ENCODE results near the gene MYOF. TPM values are rescaled to one million over a fixed set of nuclear protein-coding genes. Genes with fewer than 3 reads are reported as not detected.

Gene MYOF
- polyA plus RNA-seq, 1 experiment: 275 TPM

- Histone ChIP-seq H3K9me3 (ENCODE audit: control insufficient read depth, insufficient read depth, low read length) (no peaks in the 10 kb centered on the region), H3K27ac (ENCODE audit: low read depth, low read length) (peak overlapping the region; percentile 85), H3K4me3 (ENCODE audit: low read depth, low read length) (no peak overlapping the region), H3K27me3 (ENCODE audit: control insufficient read depth, insufficient read depth, low read length) (no peaks in the 10 kb centered on the region)
- TF ChIP-seq CTCF (IDR thresholded peaks at IDR 0.05; ENCODE audit: low read depth, low read length): no peak
- ChIA-PET CTCF (interaction anchor here (1.1 to 2.2 kb wide), 4 partner anchors 17 to 109 kb away, joined by 3 to 11 read pairs (median 4); partner anchors contain the start of gene MYOF), POLR2A (interaction anchor here (1.0 to 1.5 kb wide), 6 partner anchors 9 to 241 kb away, joined by 3 to 10 read pairs (median 6); partner anchors contain the start of genes FRA10AC1 and MYOF)
- DNase-seq (ENCODE audit: low read depth, low spot score): no peak
Measured at GRCh38 chr10:93461807-93462178, 20.3 kb downstream of the MYOF start.

- H3K4me3 ChIP-seq (ENCODE audit: low read depth, low read length): no peak overlapping the region
- ChIA-PET POLR2A (interaction anchor here (1.0 to 1.5 kb wide), 7 partner anchors 10 to 241 kb away, joined by 3 to 10 read pairs (median 7); partner anchors contain the start of genes FRA10AC1 and MYOF), CTCF (interaction anchor here (0.9 to 2.2 kb wide), 5 partner anchors 17 to 109 kb away, joined by 3 to 11 read pairs (median 4); partner anchors contain the start of gene MYOF)
- no peak for DNase-seq (ENCODE audit: low read depth, low spot score)
- no peaks in the 10 kb centered on the region for H3K27me3 ChIP-seq (ENCODE audit: control insufficient read depth, insufficient read depth, low read length)
- no peaks in the 10 kb centered on the region for H3K9me3 ChIP-seq (ENCODE audit: control insufficient read depth, insufficient read depth, low read length)
- peak overlapping the region; percentile 85 for H3K27ac ChIP-seq (ENCODE audit: low read depth, low read length)
- TF ChIP-seq CTCF (IDR thresholded peaks at IDR 0.05; ENCODE audit: low read depth, low read length): no peak
Measured at GRCh38 chr10:93461109-93461806, 20.9 kb downstream of the MYOF start.

GRCh38 chr10:93459466-93459865 lies 22.7 kb downstream of the MYOF start:
- ChIA-PET CTCF (interaction anchor here (1.4 to 4.2 kb wide), 5 partner anchors 9 to 84 kb away, joined by 3 to 20 read pairs (median 4); partner anchors contain the start of gene MYOF), POLR2A (interaction anchor here (0.8 to 2.7 kb wide), 11 partner anchors 9 to 855 kb away, joined by 3 to 35 read pairs (median 11); partner anchors contain the start of gene MYOF)
- H3K27me3 ChIP-seq (ENCODE audit: control insufficient read depth, insufficient read depth, low read length): no peaks in the 10 kb centered on the region
- no peak overlapping the region; the same call in 1 of the 2 replicates for H3K4me3 ChIP-seq (ENCODE audit: low read depth, low read length)
- no peak for TF ChIP-seq CTCF (IDR thresholded peaks at IDR 0.05; ENCODE audit: low read depth, low read length)
- peak overlapping the region; percentile 99 for H3K27ac ChIP-seq (ENCODE audit: low read depth, low read length)
- DNase-seq (ENCODE audit: low read depth, low spot score): no peak
- no peaks in the 10 kb centered on the region for H3K9me3 ChIP-seq (ENCODE audit: control insufficient read depth, insufficient read depth, low read length)

DNA sequence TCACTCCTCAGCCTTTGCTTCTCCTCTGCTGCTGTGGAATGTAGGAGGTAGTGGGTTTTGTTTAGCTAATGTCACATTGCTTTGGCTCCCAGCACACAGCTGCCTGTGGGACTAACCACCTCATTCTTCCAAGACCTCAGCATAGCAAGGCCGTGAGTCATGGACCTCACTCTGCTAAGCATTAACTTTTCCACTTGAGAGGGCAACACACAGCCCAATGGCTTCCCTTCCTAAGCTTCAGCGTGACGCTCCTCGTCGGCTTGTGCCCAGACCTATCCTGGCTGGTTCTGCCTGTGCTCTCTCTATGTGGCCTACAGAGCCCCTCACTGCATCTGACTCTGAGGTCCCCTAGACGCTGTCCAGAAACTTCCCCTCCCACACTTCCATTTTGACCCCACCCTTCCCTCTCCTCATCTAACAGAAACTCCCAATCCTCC lies 23.3 kb downstream of the MYOF start:
- CTCF ChIA-PET: interaction anchor here (1.2 to 4.2 kb wide), 7 partner anchors 10 to 83 kb away, joined by 3 to 20 read pairs (median 4); partner anchors contain the start of gene MYOF
- H3K4me3 ChIP-seq (ENCODE audit: low read depth, low read length): peak overlapping the region; percentile 41
- H3K27me3 ChIP-seq (ENCODE audit: control insufficient read depth, insufficient read depth, low read length): no peaks in the 10 kb centered on the region
- H3K9me3 ChIP-seq (ENCODE audit: control insufficient read depth, insufficient read depth, low read length): no peaks in the 10 kb centered on the region
- POLR2A ChIA-PET: interaction anchor here (0.6 to 2.7 kb wide), 12 partner anchors 9 to 856 kb away, joined by 3 to 35 read pairs (median 9); partner anchors contain the start of gene MYOF
- DNase-seq (ENCODE audit: low read depth, low spot score): peak; percentile 100
- TF ChIP-seq CTCF (IDR thresholded peaks at IDR 0.05; ENCODE audit: low read depth, low read length): no peak
- peak overlapping the region; percentile 99 for H3K27ac ChIP-seq (ENCODE audit: low read depth, low read length)

Measured in AG04450 (cell line).